Epithelial cell of umbilical artery (primary cell): ENCODE measurements around the gene HDAC2. TPM values are rescaled to one million over a fixed set of nuclear protein-coding genes. Genes with fewer than 3 reads are reported as not detected.

ENCODE experiments used
- total RNA-seq: library from RNA; depleted of rRNA; stranded (reverse); fragments of >200 nt; gene quantifications from 2 replicates; pipeline ENCODE4 v1.2.3, GENCODE V29; 2014

Gene HDAC2
- total RNA-seq, result 86.7 and 92.7 TPM in 2 replicates

GRCh38 chr6:113970805-113971676 is at the start of gene HDAC2:
Gene HDAC2 (minus strand): TSS chr6:113971148. CDS start chr6:113970908, 240 bp downstream.

Other genes starting within 250 kb of the HDAC2 start
- gene MARCKS, start 113.8 kb downstream of the HDAC2 start, total RNA-seq, result 150 and 216 TPM in 2 replicates